ENCODE data around the gene MIDN. TPM values are rescaled to one million over a fixed set of nuclear protein-coding genes. Genes with fewer than 3 reads are reported as not detected.

Gene MIDN
- polyA plus RNA-seq, 1 donor, result 47.1 TPM

DNA sequence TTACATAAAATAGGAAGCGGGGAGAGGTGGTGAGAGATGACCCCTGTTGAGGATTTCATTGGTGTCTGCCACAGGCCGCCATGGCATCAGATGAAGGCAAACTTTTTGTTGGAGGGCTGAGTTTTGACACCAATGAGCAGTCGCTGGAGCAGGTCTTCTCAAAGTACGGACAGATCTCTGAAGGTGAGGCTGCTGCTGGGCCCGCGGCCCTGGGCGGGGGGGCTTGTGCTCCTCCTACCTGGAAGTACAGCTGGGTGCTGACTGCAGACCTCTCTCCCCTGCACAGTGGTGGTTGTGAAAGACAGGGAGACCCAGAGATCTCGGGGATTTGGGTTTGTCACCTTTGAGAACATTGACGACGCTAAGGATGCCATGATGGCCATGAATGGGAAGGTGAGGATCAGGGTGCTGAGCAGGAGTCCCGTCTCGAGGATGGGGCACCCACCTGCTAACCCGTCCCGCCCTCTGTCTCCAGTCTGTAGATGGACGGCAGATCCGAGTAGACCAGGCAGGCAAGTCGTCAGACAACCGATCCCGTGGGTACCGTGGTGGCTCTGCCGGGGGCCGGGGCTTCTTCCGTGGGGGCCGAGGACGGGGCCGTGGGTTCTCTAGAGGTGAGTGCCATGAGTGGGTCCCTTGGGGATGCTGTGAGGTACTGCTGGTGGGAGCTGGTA, 22.6 kb downstream of the MIDN start:
- DNase-seq, result no peak

DNA sequence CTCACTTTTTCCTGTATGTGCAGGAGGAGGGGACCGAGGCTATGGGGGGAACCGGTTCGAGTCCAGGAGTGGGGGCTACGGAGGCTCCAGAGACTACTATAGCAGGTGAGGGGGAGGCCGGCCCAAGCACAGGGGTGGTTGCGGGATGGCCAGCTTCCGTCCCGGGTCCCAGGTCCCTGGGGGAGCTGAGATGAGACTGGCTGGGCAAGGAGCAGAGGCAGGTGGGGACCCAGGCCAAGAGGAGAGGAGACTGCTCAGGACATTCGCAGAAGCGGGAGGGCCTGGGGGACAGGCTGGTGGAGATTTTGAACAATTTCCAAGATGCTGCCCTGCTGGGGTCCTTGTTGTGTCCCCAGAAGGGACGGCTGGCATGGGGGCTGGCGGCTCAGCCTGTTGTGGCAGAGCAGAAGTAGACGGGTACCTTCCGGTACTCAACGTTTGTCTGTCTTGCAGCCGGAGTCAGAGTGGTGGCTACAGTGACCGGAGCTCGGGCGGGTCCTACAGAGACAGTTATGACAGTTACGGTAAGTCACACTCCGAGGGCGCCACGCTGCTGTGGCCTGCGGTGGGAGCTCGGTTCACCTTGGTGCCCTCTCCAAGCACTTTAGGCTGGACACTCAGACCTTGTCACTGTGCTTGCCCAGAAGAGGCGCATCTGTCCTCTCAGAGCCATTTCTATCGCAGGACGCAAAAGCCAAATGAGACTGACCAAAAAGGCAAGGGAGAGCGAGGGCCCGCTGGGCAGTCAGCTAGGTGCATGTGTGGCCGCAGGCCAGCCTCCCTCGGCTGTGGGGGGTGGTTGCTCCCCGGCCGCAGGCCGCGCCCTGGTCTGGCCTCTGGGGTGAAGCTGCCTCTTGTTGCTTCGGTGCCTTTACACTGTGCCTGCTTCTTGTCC, 23.4 kb downstream of the MIDN start:
- DNase-seq, result no peak

DNA sequence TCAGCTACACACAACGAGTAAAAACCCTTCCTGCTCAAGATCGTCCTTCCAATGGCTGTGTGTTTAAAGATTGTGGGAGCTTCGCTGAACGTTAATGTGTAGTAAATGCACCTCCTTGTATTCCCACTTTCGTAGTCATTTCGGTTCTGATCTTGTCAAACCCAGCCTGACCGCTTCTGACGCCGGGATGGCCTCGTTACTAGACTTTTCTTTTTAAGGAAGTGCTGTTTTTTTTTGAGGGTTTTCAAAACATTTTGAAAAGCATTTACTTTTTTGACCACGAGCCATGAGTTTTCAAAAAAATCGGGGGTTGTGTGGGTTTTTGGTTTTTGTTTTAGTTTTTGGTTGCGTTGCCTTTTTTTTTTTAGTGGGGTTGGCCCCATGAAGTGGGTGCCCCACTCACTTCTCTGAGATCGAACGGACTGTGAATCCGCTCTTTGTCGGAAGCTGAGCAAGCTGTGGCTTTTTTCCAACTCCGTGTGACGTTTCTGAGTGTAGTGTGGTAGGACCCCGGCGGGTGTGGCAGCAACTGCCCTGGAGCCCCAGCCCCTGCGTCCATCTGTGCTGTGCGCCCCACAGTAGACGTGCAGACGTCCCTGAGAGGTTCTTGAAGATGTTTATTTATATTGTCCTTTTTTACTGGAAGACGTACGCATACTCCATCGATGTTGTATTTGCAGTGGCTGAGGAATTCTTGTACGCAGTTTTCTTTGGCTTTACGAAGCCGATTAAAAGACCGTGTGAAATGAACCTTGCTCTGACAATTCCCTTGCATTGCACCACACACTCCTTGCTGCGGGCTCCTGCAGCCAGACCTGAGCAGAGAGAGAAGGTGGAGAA, 24.3 kb downstream of the MIDN start:
- DNase-seq, result no peak

DNA sequence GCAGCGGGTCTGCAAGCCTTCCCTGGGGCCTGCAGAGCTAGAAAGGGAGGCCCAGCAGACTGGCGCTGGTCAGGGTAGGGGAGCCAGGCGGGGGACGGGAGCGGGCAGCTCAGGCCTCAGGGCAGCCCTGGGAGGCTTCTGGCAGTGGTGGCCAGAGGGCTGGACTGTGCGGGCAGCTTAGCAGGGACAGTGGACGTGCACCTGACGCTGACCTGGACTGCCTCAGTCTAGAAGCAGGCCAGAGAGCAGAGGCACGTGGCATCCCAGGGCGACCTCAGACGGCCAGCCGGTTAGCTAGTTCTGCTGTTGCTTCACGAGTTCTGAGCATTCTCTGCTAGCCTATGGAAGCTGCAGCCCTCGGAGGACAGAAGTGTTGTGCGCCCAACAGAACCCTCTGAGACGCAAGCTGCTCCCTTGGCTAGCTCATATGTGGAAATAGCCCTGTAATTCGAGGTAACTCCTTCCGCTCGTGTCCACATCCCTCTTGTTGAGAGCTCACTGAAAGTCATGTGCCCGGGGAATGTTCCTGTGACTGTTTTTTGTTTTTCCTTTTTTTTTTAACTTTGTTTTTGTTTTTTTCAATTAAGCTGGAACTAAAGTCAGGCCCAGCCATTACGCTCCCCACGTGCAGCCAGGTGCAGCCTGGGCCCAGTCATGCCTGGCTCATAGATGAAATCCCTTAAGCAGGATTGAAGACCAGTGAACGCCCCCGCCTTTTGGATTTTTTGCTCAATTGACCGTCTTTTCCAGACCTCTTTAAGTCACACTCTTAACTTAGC, 25.1 kb downstream of the MIDN start:
- no peak for DNase-seq

DNA sequence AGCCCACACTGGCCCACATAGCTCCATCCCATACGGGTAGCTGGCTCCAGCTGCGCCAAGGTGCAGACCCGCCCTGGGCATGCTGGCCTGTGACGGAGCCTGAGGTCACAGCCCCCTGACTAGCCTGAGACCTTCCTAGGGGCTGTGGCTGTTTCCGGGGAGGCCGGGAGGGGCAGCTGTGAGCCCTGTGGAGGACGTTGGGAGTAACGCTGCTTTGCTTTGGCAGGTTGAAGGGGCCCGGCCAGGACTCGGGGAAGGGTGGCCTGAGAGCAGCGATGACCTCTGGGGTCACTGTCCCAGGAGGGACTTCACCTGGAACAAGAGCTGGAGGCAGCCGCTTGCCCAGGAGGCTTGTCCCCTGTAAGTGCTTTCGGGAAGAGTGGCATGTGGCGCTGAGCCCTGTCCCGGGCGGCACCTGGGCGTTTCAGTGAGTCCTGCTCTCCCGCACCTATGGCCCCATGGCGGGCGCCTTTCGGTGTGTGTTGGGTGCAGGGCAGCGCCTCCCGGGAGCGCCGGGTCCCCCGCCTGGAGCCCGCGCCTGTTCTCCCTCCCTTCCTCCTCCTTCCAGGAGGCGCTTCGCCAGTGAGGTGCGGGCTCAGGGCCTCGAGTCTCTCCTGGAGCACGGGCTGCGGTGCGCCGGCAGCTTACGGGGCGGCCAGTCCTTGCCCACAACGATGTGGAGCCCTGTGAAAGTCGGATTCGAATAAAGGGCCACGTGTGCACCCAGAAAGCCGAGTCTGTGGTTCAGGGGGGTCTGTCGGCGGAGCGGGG, 25.9 kb downstream of the MIDN start:
- DNase-seq, result no peak

DNA sequence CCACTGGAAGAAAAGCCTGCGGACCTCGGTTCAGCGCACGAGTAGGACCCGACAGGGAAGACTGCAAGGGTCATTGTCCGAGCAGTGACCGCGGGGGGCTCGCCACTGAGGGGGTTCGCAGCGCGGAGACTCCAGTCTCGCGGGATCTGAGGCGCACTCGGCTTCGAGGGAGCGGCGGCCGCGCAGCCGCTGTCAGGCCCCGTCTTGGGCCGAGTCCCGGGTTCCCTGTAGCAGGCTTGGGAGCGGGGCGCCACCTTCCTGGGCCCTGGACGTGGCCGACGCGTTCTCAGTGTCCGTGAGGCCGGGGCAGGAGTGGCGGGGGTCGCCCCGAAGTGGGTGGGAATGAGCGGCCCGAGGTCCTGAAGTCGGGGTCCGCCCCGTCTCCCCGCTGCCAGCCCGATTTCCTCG, 26.5 kb downstream of the MIDN start:
- DNase-seq, result no peak

DNA sequence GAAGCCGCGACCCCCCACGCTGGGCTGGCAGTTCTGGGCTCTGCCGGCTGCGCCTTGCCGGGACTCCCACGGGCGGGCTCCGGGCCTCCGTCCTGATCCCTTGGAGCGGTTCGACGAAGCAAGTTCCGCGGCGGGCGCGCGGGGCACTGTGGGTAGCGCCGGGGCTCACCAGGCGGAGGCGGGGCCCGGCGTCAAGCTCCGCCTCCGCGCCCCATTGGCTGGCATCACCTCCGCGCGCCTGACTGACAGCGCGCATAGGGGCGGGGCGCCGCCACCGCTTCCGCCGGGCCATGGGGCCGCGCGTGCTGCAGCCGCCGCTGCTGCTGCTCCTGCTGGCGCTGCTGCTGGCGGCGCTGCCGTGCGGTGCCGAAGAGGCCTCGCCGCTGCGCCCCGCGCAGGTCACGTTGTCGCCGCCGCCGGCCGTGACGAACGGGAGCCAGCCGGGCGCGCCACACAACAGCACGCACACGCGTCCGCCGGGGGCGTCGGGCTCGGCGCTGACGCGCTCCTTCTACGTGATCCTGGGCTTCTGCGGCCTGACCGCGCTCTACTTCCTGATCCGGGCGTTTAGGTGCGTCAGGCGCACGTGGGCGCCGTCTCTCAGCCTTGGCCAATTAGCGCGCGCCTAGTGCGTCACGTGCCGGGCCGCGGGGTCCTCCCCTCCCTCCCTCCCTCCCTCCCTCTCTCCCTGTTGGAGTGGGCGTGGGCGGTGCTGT, 27.0 kb downstream of the MIDN start, which contains the start of gene FAM174C:
Gene FAM174C, plus strand, starts transcription at position 271 of the 716 bp plus-strand sequence. Its CDS starts 20 bp downstream, at position 291.
- peak; percentile 97 for DNase-seq

DNA sequence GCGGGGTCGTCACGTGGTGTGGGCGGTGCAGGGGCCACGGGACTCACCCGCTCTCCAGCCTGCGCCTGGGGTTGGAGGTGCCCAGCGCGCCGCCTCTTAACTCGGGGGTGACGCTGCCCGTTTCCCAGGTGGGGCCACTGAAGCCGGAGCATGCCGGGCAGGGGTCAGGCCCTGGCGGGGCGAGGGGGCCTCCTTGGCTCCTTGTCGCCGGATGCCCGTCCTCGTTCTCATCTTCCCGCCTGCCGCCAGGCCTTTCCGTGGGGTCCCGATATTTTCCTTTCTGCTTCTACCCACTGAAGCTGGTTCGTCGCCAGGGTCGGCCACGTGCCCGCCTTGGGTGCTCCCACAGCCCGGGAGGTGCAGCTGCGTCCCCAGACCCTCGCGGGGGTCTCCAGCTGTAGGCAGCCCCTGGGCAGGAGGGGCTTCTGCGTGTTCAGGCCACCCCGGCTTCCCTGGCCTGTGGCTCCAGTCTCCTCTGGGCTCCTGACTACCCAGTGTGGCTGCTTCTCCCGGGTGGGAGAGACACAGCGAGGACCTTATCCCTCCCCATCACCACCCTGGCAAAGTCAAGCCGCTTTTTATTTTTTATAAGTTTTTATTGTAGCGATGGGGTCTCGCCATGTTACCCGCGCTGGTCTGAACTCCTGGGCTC, 27.7 kb downstream of the MIDN start:
- no peak for DNase-seq

DNA sequence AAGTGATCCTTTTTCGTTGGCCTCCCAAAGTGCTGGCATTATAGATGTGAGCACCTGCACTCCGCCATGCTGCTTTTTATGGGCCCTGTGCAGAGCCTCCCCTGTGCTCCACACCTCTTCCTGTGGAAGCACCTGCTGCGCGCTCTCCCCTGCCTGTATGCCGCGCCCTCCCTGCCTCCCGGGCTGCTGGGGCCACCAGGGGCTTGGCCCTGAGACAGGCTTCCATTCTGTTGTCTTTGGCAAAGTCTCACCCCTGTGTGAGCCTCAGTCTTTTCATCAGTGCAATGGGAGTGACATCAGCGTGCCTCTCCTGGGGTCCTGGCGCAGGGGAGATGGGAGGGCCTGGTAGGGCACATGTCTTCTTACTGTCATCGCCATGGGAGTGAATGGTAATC, 28.2 kb downstream of the MIDN start:
- DNase-seq, result no peak

DNA sequence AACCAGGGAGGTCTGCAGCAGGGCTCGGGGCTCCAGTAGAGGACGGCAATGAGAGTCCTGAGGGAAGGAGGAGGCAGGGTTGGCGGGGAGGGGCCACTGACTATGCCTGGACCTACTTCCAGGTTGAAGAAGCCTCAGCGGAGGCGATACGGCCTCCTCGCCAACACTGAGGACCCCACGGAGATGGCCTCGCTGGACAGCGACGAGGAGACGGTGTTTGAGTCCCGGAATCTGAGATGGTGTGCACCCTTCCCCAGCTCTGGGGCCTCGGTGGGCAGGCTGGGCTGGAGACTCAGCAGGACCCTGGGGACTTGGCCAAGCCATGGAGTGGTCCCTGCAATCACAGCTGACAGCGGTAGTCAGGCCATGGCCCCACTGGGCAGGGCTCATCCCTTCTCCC, 28.7 kb downstream of the MIDN start:
- no peak for DNase-seq

DNA sequence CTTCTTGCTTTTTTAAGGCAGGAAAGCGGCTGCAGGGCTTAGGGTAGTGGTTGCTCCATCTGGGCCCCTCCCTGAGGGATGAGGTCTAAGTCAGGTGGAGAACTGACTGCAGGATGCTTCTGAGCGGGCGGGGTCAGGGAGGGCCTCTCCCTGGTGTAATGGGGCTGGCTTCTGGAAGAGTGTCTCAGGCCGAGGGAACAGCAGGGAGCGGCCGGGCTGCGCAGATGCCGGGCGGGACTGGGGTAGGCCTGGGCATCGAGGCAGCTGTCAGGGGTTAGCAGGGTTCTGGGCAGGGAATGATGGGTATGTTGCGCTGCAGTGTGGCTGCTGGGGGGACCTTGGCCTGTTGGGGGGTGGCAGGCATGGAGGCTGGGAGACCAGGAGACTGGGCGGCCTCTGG, 29.7 kb downstream of the MIDN start:
- no peak for DNase-seq

DNA sequence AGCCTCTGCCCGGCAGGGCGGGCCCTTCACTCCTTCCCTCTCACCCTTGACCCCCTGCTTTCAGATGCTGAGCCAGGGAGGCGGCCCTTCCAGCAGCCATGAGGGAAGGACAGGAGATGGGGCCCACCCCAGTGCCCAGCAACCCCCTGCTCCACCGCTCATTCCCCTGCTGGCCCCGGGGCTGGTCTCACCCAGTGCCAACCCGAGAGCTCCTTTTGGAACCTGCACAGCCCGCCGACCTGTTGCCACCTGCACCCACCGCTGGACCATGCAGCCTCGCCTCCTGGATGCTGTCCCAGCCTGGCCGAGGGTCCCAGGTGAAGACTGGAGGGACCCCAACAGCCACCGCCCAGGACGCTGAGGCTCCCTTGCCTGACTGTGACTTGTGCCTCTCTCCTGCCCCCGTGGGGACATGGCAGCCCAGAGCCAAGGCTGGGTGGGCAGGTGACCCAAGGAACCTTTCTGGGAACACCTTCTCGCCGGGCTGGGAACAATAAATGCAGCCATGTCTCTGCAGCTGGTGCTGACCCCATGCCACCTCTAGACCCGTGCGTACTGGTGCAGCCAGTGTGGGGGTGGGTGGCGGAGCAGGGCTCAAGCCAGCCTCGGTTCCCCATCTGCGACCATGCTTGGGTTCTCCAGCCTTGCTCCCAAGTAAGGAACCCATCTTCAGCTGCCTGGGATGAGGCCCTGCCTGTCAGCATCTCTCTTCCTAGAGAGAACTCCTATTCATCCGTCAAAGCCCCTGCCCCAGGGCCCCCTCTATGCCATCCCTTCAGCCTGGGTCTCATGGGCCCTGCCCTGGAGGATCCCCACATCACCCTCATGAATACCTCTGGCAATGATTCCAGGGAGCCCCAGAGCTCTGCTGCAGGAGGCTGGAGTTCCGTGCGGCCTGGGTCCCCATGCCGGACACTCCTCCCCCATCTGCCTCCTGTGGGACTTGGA, 30.6 kb downstream of the MIDN start:
- DNase-seq, result no peak

DNA sequence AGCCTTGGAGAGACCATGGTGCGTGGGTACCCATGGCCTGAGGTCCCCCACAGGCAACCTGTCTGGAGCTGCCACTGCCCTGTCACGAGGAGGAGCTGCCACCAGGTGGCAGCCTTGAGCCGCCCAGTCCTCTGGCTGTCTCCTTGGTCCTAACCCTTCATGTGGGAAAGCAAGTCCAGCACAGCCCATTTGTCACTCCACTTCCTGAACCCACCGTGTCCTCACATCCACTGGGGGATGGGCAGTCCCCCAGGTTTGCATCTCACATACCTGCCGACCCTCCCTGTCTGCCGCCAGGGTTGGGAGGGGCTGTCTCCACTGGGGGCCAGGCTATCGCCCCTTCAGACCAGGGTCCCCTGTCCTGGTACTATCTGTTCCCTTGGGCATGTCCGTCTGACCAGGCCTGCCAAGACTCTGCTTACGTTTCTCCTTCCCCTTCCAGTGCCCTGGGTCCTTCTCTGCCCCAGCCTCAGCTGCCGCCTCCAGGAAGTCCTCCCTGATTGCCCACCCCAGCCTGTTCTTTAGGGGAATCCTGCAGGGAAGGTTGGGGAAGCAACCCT, 31.5 kb downstream of the MIDN start:
- DNase-seq, result peak; percentile 90

DNA sequence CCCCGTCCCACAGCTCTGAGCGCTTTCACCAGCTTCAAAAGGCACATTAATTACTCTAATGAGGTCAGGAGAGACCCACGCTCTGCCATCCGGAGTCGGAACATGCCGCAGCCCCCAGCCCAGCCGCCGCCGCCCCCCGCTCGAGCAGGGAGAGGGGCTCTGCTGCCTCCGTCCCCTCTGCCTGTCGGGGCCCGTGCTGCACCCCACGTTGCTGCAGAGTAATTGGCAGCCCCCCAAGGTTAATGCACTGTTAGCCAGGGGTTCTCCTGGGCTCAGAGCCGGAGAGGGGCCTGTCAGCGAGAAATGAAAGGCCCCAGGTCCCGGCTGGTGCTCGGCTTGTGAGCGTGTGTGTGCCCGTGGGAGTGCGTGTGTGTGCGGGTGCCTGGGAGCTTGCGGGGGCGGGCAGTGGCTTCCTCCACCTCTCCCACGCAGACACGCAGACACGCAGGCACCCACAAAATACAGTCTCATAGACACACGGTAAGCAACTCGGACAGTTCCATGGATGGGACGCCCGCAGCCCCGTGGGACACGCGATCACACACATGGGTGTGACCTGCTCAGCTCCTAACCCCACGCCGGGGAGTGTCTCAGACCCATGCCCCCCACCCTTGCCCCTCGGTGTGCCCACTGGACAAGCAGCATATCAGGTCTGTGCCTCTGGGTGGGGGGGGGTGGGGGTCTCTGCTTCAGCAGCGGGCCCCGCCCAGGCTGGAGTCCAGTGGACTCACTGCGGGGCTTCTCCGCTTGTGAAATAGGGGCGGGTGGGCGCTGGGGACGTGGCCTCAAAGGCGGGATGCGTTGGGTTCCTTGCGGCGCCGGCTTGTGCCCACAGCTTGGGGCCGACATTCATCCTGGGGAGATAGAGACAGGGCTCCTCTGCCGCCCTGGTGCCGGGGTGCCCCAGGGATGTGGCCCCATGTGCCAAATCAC, 32.5 kb downstream of the MIDN start:
- DNase-seq, result no peak

DNA sequence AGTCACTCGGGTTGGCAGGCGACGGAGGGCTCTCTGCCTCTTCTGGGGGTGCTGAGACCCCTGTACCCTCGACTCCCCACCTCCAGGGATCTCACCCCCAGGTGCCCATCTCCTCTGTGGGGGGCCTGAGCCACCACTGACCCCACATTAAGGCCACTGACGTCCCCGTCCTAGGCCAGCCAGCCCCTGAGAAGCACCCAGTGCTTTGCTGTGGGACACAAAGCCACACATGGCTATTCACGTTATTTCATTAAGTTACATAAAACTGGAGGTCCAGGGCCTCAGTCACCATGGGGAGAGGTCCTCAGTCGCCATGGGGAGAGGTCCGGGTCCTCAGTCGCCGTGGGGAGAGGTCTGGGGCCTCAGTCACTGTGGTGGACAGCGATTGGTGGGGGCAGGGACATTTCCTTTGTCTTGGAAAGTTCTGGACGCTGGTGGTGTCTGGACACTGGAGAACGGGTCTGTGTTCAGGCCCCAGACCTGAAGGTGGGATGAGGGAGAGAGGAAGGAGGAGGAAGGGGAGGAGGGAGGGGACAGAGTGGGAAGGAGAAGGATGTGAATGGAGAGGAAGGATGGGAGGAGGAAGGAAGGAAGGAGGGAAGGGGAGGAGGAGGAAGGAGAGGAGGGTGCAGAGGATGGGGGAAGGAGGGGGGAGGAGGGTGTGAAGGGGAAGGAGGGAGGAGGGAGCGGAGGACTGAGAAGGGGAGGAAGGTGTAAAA, 33.3 kb downstream of the MIDN start:
- DNase-seq, result no peak

DNA sequence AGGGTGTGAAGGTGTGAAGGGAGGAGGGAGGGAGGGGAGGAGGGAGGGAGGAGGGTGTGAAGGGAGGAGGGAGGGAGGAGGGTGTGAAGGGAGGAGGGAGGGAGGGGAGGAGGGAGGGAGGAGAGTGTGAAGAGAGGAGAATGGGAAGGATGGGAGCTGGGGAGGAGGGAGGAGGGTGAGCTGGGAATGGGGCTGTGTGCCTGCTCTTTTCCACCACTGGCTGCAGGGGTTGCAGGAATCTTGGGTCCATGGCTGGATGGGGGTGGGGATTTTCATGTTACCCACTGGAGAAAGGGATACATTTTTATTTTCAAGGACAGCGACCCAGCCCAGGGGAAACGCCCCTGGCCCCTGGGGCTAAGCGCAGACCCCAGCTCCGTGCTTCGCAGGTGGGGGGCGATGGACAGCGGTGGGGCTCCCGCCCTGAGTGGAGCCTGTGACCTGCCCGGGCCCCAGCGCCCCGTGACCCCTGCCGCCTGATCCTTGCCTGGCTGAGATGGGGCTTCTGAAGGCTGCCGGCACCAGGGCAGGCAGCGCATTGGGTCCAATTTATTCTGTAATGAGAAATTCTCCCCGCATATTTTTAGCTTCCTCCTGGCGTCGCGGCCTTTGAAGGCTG, 34.3 kb downstream of the MIDN start:
- DNase-seq, result no peak
